Ishikawa (cell line): Measurements from ENCODE around the gene XAF1.

Source experiments
- CEBPB ChIP-seq: IDR thresholded peaks from 2 replicates; pipeline ENCODE4 v1.6.1; 2012
- EP300 ChIP-seq: IDR thresholded peaks from 2 replicates; pipeline ENCODE4 v1.6.1; 2012; ENCODE audit warnings: borderline replicate concordance
- TAF1 ChIP-seq: IDR thresholded peaks from 2 replicates; pipeline ENCODE4 v1.6.1; 2012; ENCODE audit warnings: low read depth, mild to moderate bottlenecking
- TF ChIP-seq, protein P1 (sequence below): IDR thresholded peaks from 2 replicates; pipeline ENCODE4 v1.6.1; 2012; ENCODE audit warnings: low read depth, mild to moderate bottlenecking

DNA sequence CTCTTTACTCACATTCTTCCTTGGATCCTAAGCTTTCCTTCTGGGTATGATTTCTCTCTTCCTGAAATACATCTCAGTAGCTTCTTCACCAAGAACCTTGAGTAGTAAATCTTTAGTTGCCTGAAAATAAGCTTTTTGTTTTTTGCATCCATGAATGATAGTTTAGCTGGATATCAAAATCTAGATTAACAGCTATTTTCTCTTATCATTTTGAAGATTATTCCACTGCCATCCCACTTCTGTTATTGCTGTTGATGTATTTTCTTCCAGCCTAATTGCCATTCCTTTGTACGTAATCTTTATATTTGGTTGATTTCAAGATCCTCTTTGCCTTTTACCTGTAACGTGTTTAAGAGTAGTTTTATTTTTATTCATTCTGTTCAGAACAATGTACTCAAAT, 12.6 kb downstream of the XAF1 start:
- TF ChIP-seq, protein P1, sequence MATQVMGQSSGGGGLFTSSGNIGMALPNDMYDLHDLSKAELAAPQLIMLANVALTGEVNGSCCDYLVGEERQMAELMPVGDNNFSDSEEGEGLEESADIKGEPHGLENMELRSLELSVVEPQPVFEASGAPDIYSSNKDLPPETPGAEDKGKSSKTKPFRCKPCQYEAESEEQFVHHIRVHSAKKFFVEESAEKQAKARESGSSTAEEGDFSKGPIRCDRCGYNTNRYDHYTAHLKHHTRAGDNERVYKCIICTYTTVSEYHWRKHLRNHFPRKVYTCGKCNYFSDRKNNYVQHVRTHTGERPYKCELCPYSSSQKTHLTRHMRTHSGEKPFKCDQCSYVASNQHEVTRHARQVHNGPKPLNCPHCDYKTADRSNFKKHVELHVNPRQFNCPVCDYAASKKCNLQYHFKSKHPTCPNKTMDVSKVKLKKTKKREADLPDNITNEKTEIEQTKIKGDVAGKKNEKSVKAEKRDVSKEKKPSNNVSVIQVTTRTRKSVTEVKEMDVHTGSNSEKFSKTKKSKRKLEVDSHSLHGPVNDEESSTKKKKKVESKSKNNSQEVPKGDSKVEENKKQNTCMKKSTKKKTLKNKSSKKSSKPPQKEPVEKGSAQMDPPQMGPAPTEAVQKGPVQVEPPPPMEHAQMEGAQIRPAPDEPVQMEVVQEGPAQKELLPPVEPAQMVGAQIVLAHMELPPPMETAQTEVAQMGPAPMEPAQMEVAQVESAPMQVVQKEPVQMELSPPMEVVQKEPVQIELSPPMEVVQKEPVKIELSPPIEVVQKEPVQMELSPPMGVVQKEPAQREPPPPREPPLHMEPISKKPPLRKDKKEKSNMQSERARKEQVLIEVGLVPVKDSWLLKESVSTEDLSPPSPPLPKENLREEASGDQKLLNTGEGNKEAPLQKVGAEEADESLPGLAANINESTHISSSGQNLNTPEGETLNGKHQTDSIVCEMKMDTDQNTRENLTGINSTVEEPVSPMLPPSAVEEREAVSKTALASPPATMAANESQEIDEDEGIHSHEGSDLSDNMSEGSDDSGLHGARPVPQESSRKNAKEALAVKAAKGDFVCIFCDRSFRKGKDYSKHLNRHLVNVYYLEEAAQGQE = no peak
- TF ChIP-seq CEBPB (no peak), TAF1 (no peak), EP300 (no peak)
